ENCODE results near the gene PNMA8C.

- TF ChIP-seq POLR2A (IDR thresholded peaks at IDR 0.05): no peak
- no peak for TF ChIP-seq CTCF (IDR thresholded peaks at IDR 0.05)
- no peak for TF ChIP-seq POLR2AphosphoS5 (IDR thresholded peaks at IDR 0.05)
- no peak for TF ChIP-seq EP300 (IDR thresholded peaks at IDR 0.05)
Measured at GRCh38 chr19:46448601-46449000, 19.9 kb upstream of the PNMA8C start.
